CD8-positive, alpha-beta memory T cell (primary cell): ENCODE results near the gene PDIA5. TPM values are rescaled to one million over a fixed set of nuclear protein-coding genes. Genes with fewer than 3 reads are reported as not detected.

Experiments
- CTCF ChIA-PET: fragments of 350-600 bp; sonication (Branson Sonifier 250); formaldehyde crosslinking; loops from one replicate; lab custom pipeline; 2021; ENCODE audit warnings: antibody characterized with exemption; lab: Charles Lee
- POLR2A ChIA-PET: fragments of 350-600 bp; sonication (Branson Sonifier 250); formaldehyde crosslinking; loops from one replicate; lab custom pipeline; 2021; ENCODE audit warnings: antibody characterized with exemption; lab: Charles Lee
- DNase-seq, 5 donors: peaks; one replicate each; pipeline versions ENCODE4 v3.0.0 to v3.0.0-alpha.2; 2020 to 2022; ENCODE audit warnings: mixed read lengths in 1 of 5
- H3K27ac ChIP-seq: one replicate; pipeline ENCODE4 v1.7.0; 2013; ENCODE audit warnings: low read depth, mild to moderate bottlenecking, low read length, moderate library complexity
- H3K27me3 ChIP-seq: 2 replicates; pipeline ENCODE4 v1.7.0; 2013; ENCODE audit warnings: low read length, mild to moderate bottlenecking; ENCODE audit not compliant: insufficient read depth, poor library complexity, severe bottlenecking
- H3K36me3 ChIP-seq: 2 replicates; pipeline ENCODE4 v1.7.0; 2013; ENCODE audit warnings: mild to moderate bottlenecking, low read length, moderate library complexity; ENCODE audit not compliant: insufficient read depth
- H3K4me1 ChIP-seq: 2 replicates; pipeline ENCODE4 v1.7.0; 2013; ENCODE audit warnings: mild to moderate bottlenecking, low read length, moderate library complexity; ENCODE audit not compliant: insufficient read depth
- H3K4me3 ChIP-seq: 2 replicates; pipeline ENCODE4 v1.7.0; 2013; ENCODE audit warnings: mild to moderate bottlenecking, low read length
- H3K9me3 ChIP-seq: 2 replicates; pipeline ENCODE4 v1.7.0; 2013; ENCODE audit warnings: mild to moderate bottlenecking, low read length
- H3K27ac Mint-ChIP-seq, 8 donors: one replicate each; pipeline ENCODE4 v1.8.0; 2020 to 2021; ENCODE audit warnings: mixed read lengths in 8 of 8, mild to moderate bottlenecking in 6 of 8, inconsistent platforms in 3 of 8, moderate library complexity in 3 of 8
- H3K27me3 Mint-ChIP-seq, 2 donors: one replicate each; pipeline ENCODE4 v1.8.0; 2020 to 2021; ENCODE audit warnings: mixed read lengths in 2 of 2, mild to moderate bottlenecking in 1 of 2, moderate library complexity in 1 of 2
- H3K36me3 Mint-ChIP-seq, 3 donors: one replicate each; pipeline ENCODE4 v1.8.0; 2020 to 2021; ENCODE audit warnings: mixed read lengths in 3 of 3, inconsistent platforms in 1 of 3, mild to moderate bottlenecking in 1 of 3
- H3K4me1 Mint-ChIP-seq, 3 donors: one replicate each; pipeline ENCODE4 v1.8.0; 2020 to 2021; ENCODE audit warnings: mixed read lengths in 3 of 3, inconsistent platforms in 1 of 3, mild to moderate bottlenecking in 1 of 3
- H3K4me3 Mint-ChIP-seq, 7 donors: one replicate each; pipeline ENCODE4 v1.8.0; 2020 to 2021; ENCODE audit warnings: mixed read lengths in 7 of 7, mild to moderate bottlenecking in 6 of 7, moderate library complexity in 4 of 7, inconsistent platforms in 2 of 7
- H3K9me3 Mint-ChIP-seq, 5 donors: one replicate each; pipeline ENCODE4 v1.8.0; 2020 to 2022; ENCODE audit warnings: mixed read lengths in 5 of 5, mild to moderate bottlenecking in 3 of 5, moderate library complexity in 2 of 5, inconsistent platforms in 1 of 5
- polyA plus RNA-seq: library from polyadenylated mRNA; unstranded; fragments of 300-500 nt; fragmentation: Illumina TruSeq; gene quantifications from one replicate; pipeline ENCODE4 v1.2.3, GENCODE V29; 2021
- total RNA-seq, 2 experiments: library from RNA; stranded (reverse); gene quantifications; one replicate each; pipeline ENCODE4 v1.2.3, GENCODE V29; 2021

PDIA5 gene
- total and polyA plus RNA-seq, 3 experiments from 2014 or later, result 4.4 to 18.2 (median 12.7) TPM

GRCh38 chr3:123068601-123069381, 2.0 kb downstream of the PDIA5 start:
- H3K27me3 Mint-ChIP-seq, result peaks cover 8 to 10% of the 10 kb centered on the region in 2 donors
- ChIA-PET CTCF (no interaction called here), POLR2A (no interaction called here)
- H3K4me1 Mint-ChIP-seq, result peaks cover 11 to 32% (median 21%) of the 10 kb centered on the region in 3 donors
- H3K27ac Mint-ChIP-seq, result peak overlapping the region in 1 of 8 donors; percentile 11
- H3K36me3 ChIP-seq, result no peaks in the 10 kb centered on the region
- no peaks in the 10 kb centered on the region for H3K36me3 Mint-ChIP-seq
- H3K4me3 ChIP-seq, result no peak overlapping the region
- peak overlapping the region; percentile 25 for H3K27ac ChIP-seq
- no peaks in the 10 kb centered on the region for H3K9me3 Mint-ChIP-seq
- H3K9me3 ChIP-seq, result no peaks in the 10 kb centered on the region
- no peaks in the 10 kb centered on the region for H3K27me3 ChIP-seq
- DNase-seq, result no peak
- H3K4me3 Mint-ChIP-seq, result peak overlapping the region; percentile 23 to 86 (median 80)
- H3K4me1 ChIP-seq, result peaks cover 14% of the 10 kb centered on the region

- H3K4me1 Mint-ChIP-seq, result peaks cover 15 to 21% (median 20%) of the 10 kb centered on the region in 3 donors
- Histone ChIP-seq H3K27me3 (no peaks in the 10 kb centered on the region), H3K4me1 (peaks cover 14% of the 10 kb centered on the region), H3K36me3 (no peaks in the 10 kb centered on the region), H3K9me3 (no peaks in the 10 kb centered on the region), H3K4me3 (no peak overlapping the region), H3K27ac (no peak overlapping the region)
- H3K36me3 Mint-ChIP-seq, result no peaks in the 10 kb centered on the region
- no peak overlapping the region for H3K27ac Mint-ChIP-seq
- H3K27me3 Mint-ChIP-seq, result peaks cover 7 to 10% of the 10 kb centered on the region in 2 donors
- no peak overlapping the region for H3K4me3 Mint-ChIP-seq
- POLR2A ChIA-PET, result no interaction called here
- DNase-seq, result no peak
- H3K9me3 Mint-ChIP-seq, result no peaks in the 10 kb centered on the region
- CTCF ChIA-PET, result no interaction called here
Measured at GRCh38 chr3:123070510-123070909, 3.7 kb downstream of the PDIA5 start.

GRCh38 chr3:123071146-123071545, 4.3 kb downstream of the PDIA5 start:
- no peaks in the 10 kb centered on the region for H3K27me3 ChIP-seq
- no peak overlapping the region for H3K4me3 ChIP-seq
- Mint-ChIP-seq H3K4me3 (no peak overlapping the region), H3K36me3 (no peaks in the 10 kb centered on the region), H3K27ac (no peak overlapping the region), H3K9me3 (no peaks in the 10 kb centered on the region), H3K27me3 (peaks cover 7 to 10% of the 10 kb centered on the region in 2 donors), H3K4me1 (peaks cover 15 to 21% (median 20%) of the 10 kb centered on the region in 3 donors)
- POLR2A ChIA-PET, result no interaction called here
- CTCF ChIA-PET, result no interaction called here
- DNase-seq, result no peak
- H3K4me1 ChIP-seq, result peaks cover 14% of the 10 kb centered on the region
- H3K36me3 ChIP-seq, result no peaks in the 10 kb centered on the region
- no peaks in the 10 kb centered on the region for H3K9me3 ChIP-seq
- no peak overlapping the region for H3K27ac ChIP-seq

GRCh38 chr3:123071581-123071980, 4.8 kb downstream of the PDIA5 start:
- CTCF ChIA-PET, result no interaction called here
- no peak for DNase-seq
- peaks cover 14% of the 10 kb centered on the region for H3K4me1 ChIP-seq
- peaks cover 14 to 20% (median 17%) of the 10 kb centered on the region in 3 donors for H3K4me1 Mint-ChIP-seq
- H3K27ac ChIP-seq, result no peak overlapping the region
- H3K9me3 Mint-ChIP-seq, result no peaks in the 10 kb centered on the region
- POLR2A ChIA-PET, result no interaction called here
- H3K36me3 Mint-ChIP-seq, result no peaks in the 10 kb centered on the region
- no peak overlapping the region for H3K4me3 Mint-ChIP-seq
- H3K27ac Mint-ChIP-seq, result no peak overlapping the region
- no peaks in the 10 kb centered on the region for H3K27me3 ChIP-seq
- H3K9me3 ChIP-seq, result no peaks in the 10 kb centered on the region
- H3K36me3 ChIP-seq, result no peaks in the 10 kb centered on the region
- peaks cover 7 to 10% of the 10 kb centered on the region in 2 donors for H3K27me3 Mint-ChIP-seq
- H3K4me3 ChIP-seq, result no peak overlapping the region

GRCh38 chr3:123072152-123072551, 5.3 kb downstream of the PDIA5 start:
- Histone ChIP-seq H3K36me3 (no peaks in the 10 kb centered on the region), H3K9me3 (no peaks in the 10 kb centered on the region), H3K4me3 (no peak overlapping the region), H3K27ac (no peak overlapping the region), H3K27me3 (no peaks in the 10 kb centered on the region), H3K4me1 (peaks cover 14% of the 10 kb centered on the region)
- no peak for DNase-seq
- peaks cover 12 to 17% (median 14%) of the 10 kb centered on the region in 3 donors for H3K4me1 Mint-ChIP-seq
- peaks cover 7 to 10% of the 10 kb centered on the region in 2 donors for H3K27me3 Mint-ChIP-seq
- CTCF ChIA-PET, result no interaction called here
- H3K4me3 Mint-ChIP-seq, result peak overlapping the region in 1 of 7 donors; percentile 66
- POLR2A ChIA-PET, result no interaction called here
- no peak overlapping the region for H3K27ac Mint-ChIP-seq
- no peaks in the 10 kb centered on the region for H3K36me3 Mint-ChIP-seq
- no peaks in the 10 kb centered on the region for H3K9me3 Mint-ChIP-seq

- H3K4me3 Mint-ChIP-seq, result no peak overlapping the region
- H3K36me3 Mint-ChIP-seq, result no peaks in the 10 kb centered on the region
- H3K27ac ChIP-seq, result no peak overlapping the region
- no peak for DNase-seq
- peaks cover 7 to 10% of the 10 kb centered on the region in 2 donors for H3K27me3 Mint-ChIP-seq
- no peaks in the 10 kb centered on the region for H3K36me3 ChIP-seq
- H3K27ac Mint-ChIP-seq, result no peak overlapping the region
- no peaks in the 10 kb centered on the region for H3K9me3 Mint-ChIP-seq
- no peak overlapping the region for H3K4me3 ChIP-seq
- H3K4me1 Mint-ChIP-seq, result peaks cover 12 to 16% (median 14%) of the 10 kb centered on the region in 3 donors
- H3K4me1 ChIP-seq, result peaks cover 13% of the 10 kb centered on the region
- ChIA-PET CTCF (no interaction called here), POLR2A (no interaction called here)
- no peaks in the 10 kb centered on the region for H3K9me3 ChIP-seq
- H3K27me3 ChIP-seq, result no peaks in the 10 kb centered on the region
Measured at GRCh38 chr3:123072564-123072963, 5.7 kb downstream of the PDIA5 start.

GRCh38 chr3:123075359-123075758, 8.5 kb downstream of the PDIA5 start:
- no peak for DNase-seq
- peaks cover 0 to 3% (median 0%) of the 10 kb centered on the region in 3 donors for H3K36me3 Mint-ChIP-seq
- ChIA-PET CTCF (no interaction called here), POLR2A (no interaction called here)
- Histone ChIP-seq H3K36me3 (no peaks in the 10 kb centered on the region), H3K27me3 (no peaks in the 10 kb centered on the region), H3K4me3 (no peak overlapping the region), H3K4me1 (no peaks in the 10 kb centered on the region), H3K27ac (no peak overlapping the region), H3K9me3 (no peaks in the 10 kb centered on the region)
- H3K9me3 Mint-ChIP-seq, result no peaks in the 10 kb centered on the region
- peaks cover 0 to 8% (median 0%) of the 10 kb centered on the region in 3 donors for H3K4me1 Mint-ChIP-seq
- no peak overlapping the region for H3K4me3 Mint-ChIP-seq
- H3K27ac Mint-ChIP-seq, result peak overlapping the region in 2 of 8 donors; percentile 0 to 91
- peaks cover 0 to 2% of the 10 kb centered on the region in 2 donors for H3K27me3 Mint-ChIP-seq

GRCh38 chr3:123076112-123076495, 9.3 kb downstream of the PDIA5 start:
- POLR2A ChIA-PET, result no interaction called here
- no peaks in the 10 kb centered on the region for H3K9me3 Mint-ChIP-seq
- CTCF ChIA-PET, result no interaction called here
- H3K9me3 ChIP-seq, result no peaks in the 10 kb centered on the region
- H3K4me3 ChIP-seq, result no peak overlapping the region
- H3K27ac ChIP-seq, result no peak overlapping the region
- H3K36me3 Mint-ChIP-seq, result peaks cover 0 to 3% (median 0%) of the 10 kb centered on the region in 3 donors
- H3K27me3 Mint-ChIP-seq, result no peaks in the 10 kb centered on the region
- H3K27ac Mint-ChIP-seq, result peak overlapping the region in 1 of 8 donors; percentile 2
- H3K4me3 Mint-ChIP-seq, result no peak overlapping the region
- H3K4me1 ChIP-seq, result no peaks in the 10 kb centered on the region
- DNase-seq, result no peak
- no peaks in the 10 kb centered on the region for H3K27me3 ChIP-seq
- H3K4me1 Mint-ChIP-seq, result peaks cover 0 to 8% (median 0%) of the 10 kb centered on the region in 3 donors
- no peaks in the 10 kb centered on the region for H3K36me3 ChIP-seq
